Body of pancreas (tissue), 4 donors: ENCODE results near the gene PAPSS1.

Experiments used
- POLR2A ChIP-seq, 3 donors: fragments of 450-650 bp; IDR thresholded peaks; one replicate each; pipeline ENCODE4 v1.6.1; 2016; ENCODE audit warnings: antibody characterized with exemption in 3 of 3, mild to moderate bottlenecking in 2 of 3
- TF ChIP-seq, protein P1 (sequence below), 7 experiments: fragments of 450-650 bp in 4 of 7; fragments of 200-600 bp in 3 of 7; sonication (generic) in 3 of 7; IDR thresholded peaks; one replicate each; pipeline ENCODE4 v1.5.1; 2016 to 2019; ENCODE audit warnings: antibody characterized with exemption in 7 of 7

DNA sequence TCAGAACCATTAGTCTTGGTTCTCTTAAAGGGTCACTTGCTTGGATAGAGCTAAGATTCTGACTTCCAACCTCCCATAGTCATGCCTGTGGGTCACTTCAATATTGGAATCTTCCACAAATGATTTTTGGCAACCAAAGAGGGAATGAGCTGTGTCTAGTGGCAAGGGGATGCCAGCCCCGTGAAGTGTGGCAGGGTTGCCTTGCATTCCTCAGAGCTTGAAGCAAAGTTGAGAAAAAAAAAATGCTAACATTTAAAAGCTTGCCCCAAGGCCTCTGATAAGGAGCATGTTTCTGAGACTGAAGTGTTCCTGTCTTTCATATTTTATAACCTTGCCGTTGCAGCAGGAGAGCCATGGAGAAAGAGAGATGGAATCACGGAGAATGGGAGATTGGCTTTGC, 120.2 kb downstream of the PAPSS1 start:
- no peak for TF ChIP-seq POLR2A (IDR thresholded peaks at IDR 0.05)
- TF ChIP-seq, protein P1, sequence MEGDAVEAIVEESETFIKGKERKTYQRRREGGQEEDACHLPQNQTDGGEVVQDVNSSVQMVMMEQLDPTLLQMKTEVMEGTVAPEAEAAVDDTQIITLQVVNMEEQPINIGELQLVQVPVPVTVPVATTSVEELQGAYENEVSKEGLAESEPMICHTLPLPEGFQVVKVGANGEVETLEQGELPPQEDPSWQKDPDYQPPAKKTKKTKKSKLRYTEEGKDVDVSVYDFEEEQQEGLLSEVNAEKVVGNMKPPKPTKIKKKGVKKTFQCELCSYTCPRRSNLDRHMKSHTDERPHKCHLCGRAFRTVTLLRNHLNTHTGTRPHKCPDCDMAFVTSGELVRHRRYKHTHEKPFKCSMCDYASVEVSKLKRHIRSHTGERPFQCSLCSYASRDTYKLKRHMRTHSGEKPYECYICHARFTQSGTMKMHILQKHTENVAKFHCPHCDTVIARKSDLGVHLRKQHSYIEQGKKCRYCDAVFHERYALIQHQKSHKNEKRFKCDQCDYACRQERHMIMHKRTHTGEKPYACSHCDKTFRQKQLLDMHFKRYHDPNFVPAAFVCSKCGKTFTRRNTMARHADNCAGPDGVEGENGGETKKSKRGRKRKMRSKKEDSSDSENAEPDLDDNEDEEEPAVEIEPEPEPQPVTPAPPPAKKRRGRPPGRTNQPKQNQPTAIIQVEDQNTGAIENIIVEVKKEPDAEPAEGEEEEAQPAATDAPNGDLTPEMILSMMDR (IDR thresholded peaks at IDR 0.05), result no peak
